Omental fat pad (tissue), 4 donors: ENCODE data around the gene SULF2. TPM values are rescaled to one million over a fixed set of nuclear protein-coding genes. Genes with fewer than 3 reads are reported as not detected.

ENCODE experiments used
- ATAC-seq: fragments of 150-250 bp; one replicate; pipeline ENCODE4 v1.9.1; 2016; ENCODE audit warnings: mild to moderate bottlenecking, moderate library complexity; ENCODE audit not compliant: low FRiP score
- DNase-seq: peaks from one replicate; pipeline ENCODE4 v3.0.0-alpha.2; 2019; ENCODE audit warnings: low spot score
- CTCF ChIP-seq, 3 donors: fragments of 450-650 bp; IDR thresholded peaks; one replicate each; pipeline ENCODE4 v1.5.1; 2016 to 2017; ENCODE audit warnings: antibody characterized with exemption in 3 of 3, mild to moderate bottlenecking in 3 of 3, moderate library complexity in 2 of 3
- total RNA-seq, 4 donors: library from RNA; depleted of rRNA; stranded (reverse); fragments of >200 nt; gene quantifications; one replicate each; pipeline ENCODE4 v1.1.0, GENCODE V29; 2016

The SULF2 gene
- total RNA-seq, 4 donors from 2014 or later, result 51.8 to 100 (median 68.1) TPM

GRCh38 chr20:47629907-47630306 is 155.4 kb downstream of the SULF2 start:
- no peak for ATAC-seq
- no peak for DNase-seq
- TF ChIP-seq CTCF (IDR thresholded peaks at IDR 0.05), result no peak

GRCh38 chr20:47627540-47627939 is 157.7 kb downstream of the SULF2 start:
- no peak for TF ChIP-seq CTCF (IDR thresholded peaks at IDR 0.05)
- no peak for ATAC-seq
- DNase-seq, result no peak

- DNase-seq, result no peak
- ATAC-seq, result no peak
- TF ChIP-seq CTCF (IDR thresholded peaks at IDR 0.05), result no peak
Measured at GRCh38 chr20:47623206-47623605, 162.1 kb downstream of the SULF2 start.

GRCh38 chr20:47622118-47622665 is 163.1 kb downstream of the SULF2 start:
- TF ChIP-seq CTCF (IDR thresholded peaks at IDR 0.05), result no peak
- DNase-seq (no peak), ATAC-seq (no peak)

GRCh38 chr20:47620808-47621805 is 164.2 kb downstream of the SULF2 start:
- no peak for TF ChIP-seq CTCF (IDR thresholded peaks at IDR 0.05)
- ATAC-seq, result no peak
- DNase-seq, result no peak

GRCh38 chr20:47618479-47618878 is 166.8 kb downstream of the SULF2 start:
- DNase-seq (no peak), ATAC-seq (no peak)
- no peak for TF ChIP-seq CTCF (IDR thresholded peaks at IDR 0.05)
